ENCODE results near the gene MYO9B.

- no peak for TF ChIP-seq CTCF (conservative IDR thresholded peaks at IDR 0.05)
- TF ChIP-seq EZH2 (IDR thresholded peaks at IDR 0.05; ENCODE audit: low read depth) = no peak
These were observed 84.2 kb downstream of the MYO9B start for GRCh38 chr19:17159466-17160393.

All from PC-9 (cell line).